PC-3 (cell line): ENCODE data around the gene ADAM17. TPM values are rescaled to one million over a fixed set of nuclear protein-coding genes. Genes with fewer than 3 reads are reported as not detected.

Experiments
- ATAC-seq: fragments of 200-7000 bp; cut with Tn5 transposase; 2 replicates; pipeline ENCODE4 v1.9.1; 2020; ENCODE audit warnings: mild to moderate bottlenecking, moderate library complexity
- BruUV-seq: library from RNA; stranded (reverse); fragments of 400-500 nt; replicated peaks from 2 replicates; lab custom pipeline; 2021; lab: Mats Ljungman, UMichigan
- CTCF ChIA-PET: fragments of 300-600 bp; sonication (Branson Sonifier 250); formaldehyde crosslinking; loops from one replicate; lab custom pipeline; 2022; ENCODE audit warnings: antibody characterized with exemption; lab: Charles Lee
- POLR2A ChIA-PET: fragments of 300-600 bp; sonication (Branson Sonifier 250); formaldehyde crosslinking; loops from one replicate; lab custom pipeline; 2022; ENCODE audit warnings: antibody characterized with exemption; ENCODE audit not compliant: unreplicated experiment; lab: Charles Lee
- DNase-seq: peaks from one replicate; pipeline ENCODE4 v3.0.0-alpha.2; 2015
- H2AFZ ChIP-seq: fragments of 300-600 bp; sonication (generic); 2 replicates; pipeline ENCODE4 v1.6.0; 2016; ENCODE audit warnings: antibody characterized with exemption, low read length
- H3F3A ChIP-seq: fragments of 300-600 bp; sonication (generic); one replicate; pipeline ENCODE4 v1.6.0; 2017; ENCODE audit warnings: antibody characterized with exemption, low read length, control low read depth, mild to moderate bottlenecking; ENCODE audit not compliant: unreplicated experiment
- H3K27ac ChIP-seq: fragments of 300-600 bp; sonication (generic); 2 replicates; pipeline ENCODE4 v1.5.1; 2016; ENCODE audit warnings: mild to moderate bottlenecking, low read length
- H3K27me3 ChIP-seq: fragments of 300-600 bp; sonication (generic); 2 replicates; pipeline ENCODE4 v1.6.1; 2016; ENCODE audit warnings: low read length, mixed read lengths
- H3K36me3 ChIP-seq: fragments of 300-600 bp; sonication (generic); 2 replicates; pipeline ENCODE4 v1.6.1; 2016; ENCODE audit warnings: low read depth, mixed run types, low read length, mixed read lengths
- H3K4me1 ChIP-seq: fragments of 300-600 bp; sonication (generic); 2 replicates; pipeline ENCODE4 v1.5.1; 2016; ENCODE audit warnings: low read length; ENCODE audit not compliant: insufficient read depth
- H3K4me2 ChIP-seq: fragments of 300-600 bp; sonication (generic); 2 replicates; pipeline ENCODE4 v1.6.0; 2016; ENCODE audit warnings: low read length
- H3K4me3 ChIP-seq: fragments of 300-600 bp; sonication (generic); 2 replicates; pipeline ENCODE4 v1.5.1; 2016; ENCODE audit warnings: mild to moderate bottlenecking, low read length, mixed read lengths
- H3K79me2 ChIP-seq: fragments of 300-600 bp; sonication (generic); 2 replicates; pipeline ENCODE4 v1.6.1; 2017; ENCODE audit warnings: low read length, mixed read lengths
- H3K9ac ChIP-seq: fragments of 300-600 bp; sonication (generic); 2 replicates; pipeline ENCODE4 v1.6.0; 2016; ENCODE audit warnings: mild to moderate bottlenecking, low read length
- H3K9me2 ChIP-seq: fragments of 300-600 bp; sonication (generic); replicated peaks from 2 replicates; pipeline ENCODE4 v1.6.1; 2016; ENCODE audit warnings: mixed run types, low read length, mixed read lengths
- H3K9me3 ChIP-seq: fragments of 300-600 bp; sonication (generic); 2 replicates; pipeline ENCODE4 v1.6.1; 2016; ENCODE audit warnings: low read length, mixed read lengths
- H4K20me1 ChIP-seq: fragments of 300-600 bp; sonication (generic); 2 replicates; pipeline ENCODE4 v1.6.1; 2016; ENCODE audit warnings: low read length, mixed read lengths
- CTCF ChIP-seq: fragments of 300-600 bp; sonication (generic); conservative IDR thresholded peaks from 2 replicates; pipeline ENCODE4 v1.5.1; 2017; ENCODE audit warnings: antibody characterized with exemption, low read depth, mild to moderate bottlenecking, low read length
- EZH2 ChIP-seq: fragments of 300-600 bp; sonication (generic); IDR thresholded peaks from one replicate; pipeline ENCODE4 v1.6.1; 2017; ENCODE audit warnings: antibody characterized with exemption, mild to moderate bottlenecking, low read length; ENCODE audit not compliant: unreplicated experiment
- EZH2phosphoT487 ChIP-seq: fragments of 300-600 bp; sonication (generic); IDR thresholded peaks from 2 replicates; pipeline ENCODE4 v1.6.1; 2018; ENCODE audit warnings: mild to moderate bottlenecking, antibody characterized with exemption, low read length, borderline replicate concordance
- intact Hi-C: fragments of 100-400 bp; cut with micrococcal nuclease; formaldehyde crosslinking; loops from 2 replicates; pipeline ENCODE4 v1.9.0; 2023
- total RNA-seq: library from RNA; depleted of rRNA; stranded (reverse); fragments of >200 nt; gene quantifications from 2 replicates; pipeline ENCODE4 v1.2.3, GENCODE V29; 2014

The ADAM17 gene
- total RNA-seq, 1 experiment from 2014 or later: 23.0 TPM

GRCh38 chr2:9533663-9534062 is 22.0 kb downstream of the ADAM17 start:
- Histone ChIP-seq H3K4me2 (no peak overlapping the region), H3K27ac (no peak overlapping the region), H3K79me2 (no peaks in the 10 kb centered on the region), H3K36me3 (peaks cover 10% of the 10 kb centered on the region; the same call in 1 of the 2 replicates), H3K9ac (no peak overlapping the region), H4K20me1 (no peaks in the 10 kb centered on the region), H3F3A (no peaks in the 10 kb centered on the region), H2AFZ (no peak overlapping the region), H3K9me3 (no peaks in the 10 kb centered on the region), H3K9me2 (no peaks in the 10 kb centered on the region), H3K4me3 (no peak overlapping the region), H3K4me1 (no peaks in the 10 kb centered on the region), H3K27me3 (no peaks in the 10 kb centered on the region)
- DNase-seq (no peak), ATAC-seq (no peak)
- no TSS peak for BruUV-seq
- intact Hi-C loops: no loop called here
- ChIA-PET POLR2A (no interaction called here), CTCF (no interaction called here)
- no peak for TF ChIP-seq EZH2
- TF ChIP-seq EZH2phosphoT487: no peak

GRCh38 chr2:9532421-9532820 is 23.2 kb downstream of the ADAM17 start:
- Histone ChIP-seq H3K27ac (no peak overlapping the region), H3F3A (no peaks in the 10 kb centered on the region), H3K9me2 (no peaks in the 10 kb centered on the region), H3K9me3 (no peaks in the 10 kb centered on the region), H3K4me1 (peaks cover 4% of the 10 kb centered on the region; the same call in 1 of the 2 replicates), H2AFZ (no peak overlapping the region), H3K4me2 (no peak overlapping the region), H3K27me3 (no peaks in the 10 kb centered on the region), H3K4me3 (no peak overlapping the region), H4K20me1 (no peaks in the 10 kb centered on the region), H3K36me3 (peaks cover 10% of the 10 kb centered on the region; the same call in 1 of the 2 replicates), H3K9ac (no peak overlapping the region), H3K79me2 (no peaks in the 10 kb centered on the region)
- ChIA-PET CTCF (no interaction called here), POLR2A (no interaction called here)
- ATAC-seq (no peak), DNase-seq (no peak)
- no TSS peak for BruUV-seq
- TF ChIP-seq CTCF: no peak
- no peak for TF ChIP-seq EZH2
- TF ChIP-seq EZH2phosphoT487: no peak
- intact Hi-C loops: no loop called here

GRCh38 chr2:9527995-9528787 is 27.4 kb downstream of the ADAM17 start:
- no TSS peak for BruUV-seq
- ChIA-PET CTCF (no interaction called here), POLR2A (no interaction called here)
- Histone ChIP-seq H3K27ac (no peak overlapping the region), H4K20me1 (no peaks in the 10 kb centered on the region), H3K9me3 (no peaks in the 10 kb centered on the region), H3K9me2 (no peaks in the 10 kb centered on the region), H3K79me2 (no peaks in the 10 kb centered on the region), H3K4me1 (peaks cover 4% of the 10 kb centered on the region; the same call in 1 of the 2 replicates), H3F3A (no peaks in the 10 kb centered on the region), H3K4me2 (no peak overlapping the region), H3K4me3 (no peak overlapping the region), H3K36me3 (peaks cover 23% of the 10 kb centered on the region; the same call in 1 of the 2 replicates), H3K9ac (no peak overlapping the region), H3K27me3 (no peaks in the 10 kb centered on the region), H2AFZ (no peak overlapping the region)
- ATAC-seq (no peak; the same call in 1 of the 2 replicates), DNase-seq (no peak)
- TF ChIP-seq EZH2 (no peak), CTCF (no peak)
- intact Hi-C loops: no loop called here
